Psoas muscle (tissue), 8 donors: ENCODE results near the gene MREG. TPM values are rescaled to one million over a fixed set of nuclear protein-coding genes. Genes with fewer than 3 reads are reported as not detected.
"Not testable (repeated sequence)": the region's sequence is repeated elsewhere in the genome, so short reads cannot be mapped to it uniquely, and the experiment has no call there.

Experiments
- ATAC-seq, 4 donors: fragments of 200-7000 bp; cut with Tn5 transposase; one replicate each; pipeline ENCODE4 v1.9.1; 2020; ENCODE audit warnings: moderate library complexity in 3 of 4, mild to moderate bottlenecking in 2 of 4
- DNase-seq, 2 donors: peaks; one replicate each; pipeline ENCODE4 v3.0.0-alpha.2; 2020
- H3K27ac ChIP-seq: fragments of 200-600 bp; one replicate; pipeline ENCODE4 v1.8.0; 2022
- H3K27me3 ChIP-seq, 3 donors: fragments of 200-600 bp in 1 of 3; one replicate each; pipeline versions ENCODE4 v1.6.1 to v1.8.0; 2013 to 2022; ENCODE audit warnings: low read length in 2 of 3, mild to moderate bottlenecking in 2 of 3, moderate library complexity in 1 of 3; ENCODE audit not compliant: insufficient read depth in 3 of 3
- H3K36me3 ChIP-seq, 2 donors: fragments of 200-600 bp in 1 of 2; one replicate each; pipeline versions ENCODE4 v1.6.1 to v1.8.0; 2013 to 2022; ENCODE audit warnings: low read depth in 1 of 2, mild to moderate bottlenecking in 1 of 2, moderate library complexity in 1 of 2; ENCODE audit not compliant: insufficient read depth in 1 of 2
- H3K4me1 ChIP-seq: fragments of 200-600 bp; one replicate; pipeline ENCODE4 v1.8.0; 2022
- H3K4me3 ChIP-seq: fragments of 200-600 bp; one replicate; pipeline ENCODE4 v1.8.0; 2022; ENCODE audit warnings: mild to moderate bottlenecking
- H3K9me3 ChIP-seq: fragments of 200-600 bp; one replicate; pipeline ENCODE4 v1.8.0; 2022
- WGBS, 3 donors: extraction: QIAGEN DNeasy Blood & Tissue Kit; methylation state at CpG; one replicate each; pipeline versions ENCODE4 v1.1.6 to v1.1.7; 2013; 5-methylcytosine and 5-hydroxymethylcytosine counted together
- intact Hi-C, 2 donors: fragments of 100-400 bp; cut with DNase I; formaldehyde crosslinking; loops; one replicate each; pipeline versions ENCODE4 v1.11.0 to v1.14.2; 2022
- polyA plus RNA-seq, 3 donors: library from polyadenylated mRNA; stranded (reverse); fragments of 200-250 nt; gene quantifications; one replicate each; pipeline ENCODE4 v1.2.3, GENCODE V29; 2013
- total RNA-seq, 4 donors: library from RNA; stranded (reverse); fragmentation: NEBNext Ultra II Directional in 2 of 4; extraction: Animal tissue kit (Norgen Biotek cat#: 25700) in 2 of 4; gene quantifications; one replicate each; pipeline versions ENCODE4 v1.2.1 to v1.2.4, GENCODE V29; 2021 to 2023
- TF ChIP-seq, protein P1 (sequence below): fragments of 200-600 bp; IDR thresholded peaks from one replicate; pipeline ENCODE4 v1.8.0; 2022; ENCODE audit warnings: antibody characterized with exemption
- donor health status: healthy with polysubstance abuse.
- donor health status: DM: no; HTN: no; CAD: no; lungs with moderate emphysema.
- donor health status: Bipolar disorder and iron deficiency.
- donor health status: healthy.
- donor health status: DM: yes; HTN: yes; CAD: no.
- donor health status: DM: no; HTN: no; CAD: no.
- donor health status: DM: no; HTN: no; CAD: no.
- donor health status: DM: yes; HTN: yes; CAD: no.

MREG gene
- total and polyA plus RNA-seq, 7 donors = 0.24 to 6.8 (median 0.37) TPM

- intact Hi-C loops = no loop called here
- WGBS, 3 donors = 75 to 78% (median 76%) methylated on average over 9 of the region's 9 CpGs
- TF ChIP-seq, protein P1, sequence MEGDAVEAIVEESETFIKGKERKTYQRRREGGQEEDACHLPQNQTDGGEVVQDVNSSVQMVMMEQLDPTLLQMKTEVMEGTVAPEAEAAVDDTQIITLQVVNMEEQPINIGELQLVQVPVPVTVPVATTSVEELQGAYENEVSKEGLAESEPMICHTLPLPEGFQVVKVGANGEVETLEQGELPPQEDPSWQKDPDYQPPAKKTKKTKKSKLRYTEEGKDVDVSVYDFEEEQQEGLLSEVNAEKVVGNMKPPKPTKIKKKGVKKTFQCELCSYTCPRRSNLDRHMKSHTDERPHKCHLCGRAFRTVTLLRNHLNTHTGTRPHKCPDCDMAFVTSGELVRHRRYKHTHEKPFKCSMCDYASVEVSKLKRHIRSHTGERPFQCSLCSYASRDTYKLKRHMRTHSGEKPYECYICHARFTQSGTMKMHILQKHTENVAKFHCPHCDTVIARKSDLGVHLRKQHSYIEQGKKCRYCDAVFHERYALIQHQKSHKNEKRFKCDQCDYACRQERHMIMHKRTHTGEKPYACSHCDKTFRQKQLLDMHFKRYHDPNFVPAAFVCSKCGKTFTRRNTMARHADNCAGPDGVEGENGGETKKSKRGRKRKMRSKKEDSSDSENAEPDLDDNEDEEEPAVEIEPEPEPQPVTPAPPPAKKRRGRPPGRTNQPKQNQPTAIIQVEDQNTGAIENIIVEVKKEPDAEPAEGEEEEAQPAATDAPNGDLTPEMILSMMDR = no peak
- ATAC-seq (no peak), DNase-seq (no peak)
- Histone ChIP-seq H3K27ac (no peak overlapping the region), H3K4me1 (no peaks in the 10 kb centered on the region), H3K4me3 (no peak overlapping the region), H3K36me3 (no peaks in the 10 kb centered on the region), H3K27me3 (no peaks in the 10 kb centered on the region), H3K9me3 (no peaks in the 10 kb centered on the region)
Measured at GRCh38 chr2:216001216-216002100, 11.9 kb downstream of the MREG start.

- no peak for DNase-seq
- H3K27ac ChIP-seq = no peak overlapping the region
- 63 to 74% (median 69%) methylated on average over 2 of the region's 2 CpGs for WGBS, 3 donors
- intact Hi-C loops = no loop called here
- TF ChIP-seq, protein P1 = no peak
- no peaks in the 10 kb centered on the region for H3K4me1 ChIP-seq
- H3K9me3 ChIP-seq = no peaks in the 10 kb centered on the region
- H3K36me3 ChIP-seq = no peaks in the 10 kb centered on the region
- H3K27me3 ChIP-seq = no peaks in the 10 kb centered on the region
- no peak for ATAC-seq
- H3K4me3 ChIP-seq = no peak overlapping the region
Measured at GRCh38 chr2:215998636-215999035, 14.7 kb downstream of the MREG start.

DNA sequence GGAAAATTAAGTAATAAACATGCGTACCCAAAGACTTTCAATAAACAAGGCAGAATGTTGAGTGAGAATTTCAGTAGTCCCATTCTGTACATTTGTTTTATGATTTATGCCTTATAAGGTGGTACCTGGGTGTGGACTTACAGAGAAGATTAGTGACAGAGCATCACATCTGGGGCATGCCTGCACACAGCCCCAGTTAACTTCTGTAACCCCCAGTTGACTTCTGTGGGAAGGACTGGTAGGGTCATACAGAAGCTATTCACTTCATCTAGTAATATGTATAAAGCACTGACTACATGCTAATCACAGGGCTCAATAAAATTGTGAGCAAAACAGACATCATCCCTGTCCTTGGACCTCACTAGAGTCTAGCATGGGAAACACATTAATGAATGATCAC is 16.1 kb downstream of the MREG start:
- DNase-seq (no peak), ATAC-seq (no peak)

DNA sequence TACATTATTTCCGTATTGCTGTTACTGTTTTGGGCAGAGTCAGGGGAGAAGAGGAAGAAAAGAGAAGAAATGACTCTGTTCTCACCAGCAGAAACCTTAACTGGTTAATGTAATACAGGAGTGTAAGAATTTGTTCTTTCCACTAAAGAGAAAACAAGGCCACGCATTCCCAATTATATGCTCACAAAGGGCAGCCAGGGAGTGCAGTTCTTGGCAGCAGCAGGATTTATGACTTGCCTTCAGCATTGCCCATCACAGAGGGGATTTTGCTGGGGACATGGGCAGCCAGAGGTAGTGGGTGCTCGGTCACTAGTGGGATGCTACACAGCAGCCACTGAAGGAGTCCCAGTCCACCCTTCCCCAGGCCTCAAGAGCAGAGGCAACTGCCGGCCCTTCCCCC is 18.4 kb downstream of the MREG start:
- intact Hi-C loops = no loop called here
- Histone ChIP-seq H3K27ac (no peak overlapping the region), H3K36me3 (no peaks in the 10 kb centered on the region), H3K4me1 (no peaks in the 10 kb centered on the region), H3K9me3 (peaks cover 5% of the 10 kb centered on the region), H3K4me3 (no peak overlapping the region), H3K27me3 (no peaks in the 10 kb centered on the region)
- no peak for ATAC-seq
- WGBS, 3 donors = 66 to 80% (median 69%) methylated on average over 4 of the region's 4 CpGs
- TF ChIP-seq, protein P1 = no peak
- no peak for DNase-seq

More for the DNA sequence above, 16.1 kb downstream of the MREG start:
- Histone ChIP-seq H3K27ac (no peak overlapping the region), H3K4me3 (no peak overlapping the region), H3K36me3 (no peaks in the 10 kb centered on the region), H3K9me3 (no peaks in the 10 kb centered on the region), H3K27me3 (no peaks in the 10 kb centered on the region), H3K4me1 (no peaks in the 10 kb centered on the region)
- TF ChIP-seq, protein P1 = no peak
- 94 to 97% (median 97%) methylated on average over 1 of the region's 1 CpG for WGBS, 3 donors
- intact Hi-C loops = no loop called here

DNA sequence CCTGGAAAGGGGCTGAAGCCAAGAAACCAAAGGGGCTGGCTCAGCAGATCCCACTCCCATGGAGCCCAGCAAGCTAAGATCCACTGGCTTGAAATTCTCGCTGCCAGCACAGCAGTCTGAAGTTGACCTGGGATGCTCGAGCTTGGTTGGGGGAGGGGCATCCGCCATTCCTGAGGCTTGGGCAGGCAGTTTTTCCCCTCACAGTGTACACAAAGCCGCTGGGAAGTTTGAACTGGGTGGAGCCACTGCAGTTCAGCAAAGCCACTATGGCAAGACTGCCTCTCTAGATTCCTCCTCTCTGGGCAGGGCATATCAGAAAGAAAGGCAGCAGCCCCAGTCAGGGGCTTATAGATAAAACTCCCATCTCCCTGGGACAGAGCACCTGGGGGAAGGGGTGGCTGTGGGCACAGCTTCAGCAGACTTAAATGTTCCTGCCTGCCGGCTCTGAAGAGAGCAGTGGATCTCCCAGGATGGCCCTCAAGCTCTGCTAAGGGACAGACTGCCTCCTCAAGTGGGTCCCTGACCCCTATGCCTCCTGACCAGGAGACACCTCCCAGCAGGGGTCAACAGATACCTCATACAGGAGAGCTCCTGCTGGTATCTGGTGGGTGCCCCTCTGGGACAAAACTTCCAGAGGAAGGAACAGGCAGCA is 24.7 kb downstream of the MREG start:
- intact Hi-C loops, H3K4me3 ChIP-seq, H3K27ac ChIP-seq, ATAC-seq, H3K4me1 ChIP-seq, H3K27me3 ChIP-seq, DNase-seq, H3K9me3 ChIP-seq, H3K36me3 ChIP-seq: not testable (repeated sequence)
- 86 to 95% (median 88%) methylated on average over 5 of the region's 5 CpGs for WGBS, 3 donors
